Right lobe of liver (tissue), 6 donors: Measurements from ENCODE around the gene CLASRP. TPM values are rescaled to one million over a fixed set of nuclear protein-coding genes. Genes with fewer than 3 reads are reported as not detected.
A peak's percentile ranks its signal among the peaks of the same experiment; 100 is the strongest.

ENCODE experiments used
- ATAC-seq, 4 donors: fragments of 200-7000 bp; cut with Tn5 transposase; one replicate each; pipeline ENCODE4 v1.9.1; 2020; ENCODE audit warnings: mild to moderate bottlenecking in 4 of 4, moderate library complexity in 4 of 4
- DNase-seq, 3 donors: peaks; one replicate each; pipeline ENCODE4 v3.0.0-alpha.2; 2020
- H3K27ac ChIP-seq, 3 donors: fragments of 200-600 bp; one replicate each; pipeline ENCODE4 v1.8.0; 2022
- H3K27me3 ChIP-seq, 2 donors: fragments of 200-600 bp; one replicate each; pipeline ENCODE4 v1.8.0; 2022
- H3K36me3 ChIP-seq, 4 donors: fragments of 200-600 bp; sonication (generic) in 1 of 4; one replicate each; pipeline versions ENCODE4 v1.5.1 to v1.8.0; 2017 to 2022; ENCODE audit warnings: control low read depth in 1 of 4
- H3K4me1 ChIP-seq, 4 donors: fragments of 200-600 bp; sonication (generic) in 1 of 4; one replicate each; pipeline versions ENCODE4 v1.5.1 to v1.8.0; 2017 to 2022; ENCODE audit warnings: control low read depth in 1 of 4
- H3K4me3 ChIP-seq, 3 donors: fragments of 200-600 bp; one replicate each; pipeline ENCODE4 v1.8.0; 2022
- H3K9me3 ChIP-seq, 4 donors: fragments of 200-600 bp; sonication (generic) in 1 of 4; one replicate each; pipeline versions ENCODE4 v1.5.1 to v1.8.0; 2017 to 2022; ENCODE audit warnings: control low read depth in 1 of 4
- POLR2A ChIP-seq: fragments of 450-650 bp; IDR thresholded peaks from one replicate; pipeline ENCODE4 v1.6.1; 2017; ENCODE audit warnings: antibody characterized with exemption, mild to moderate bottlenecking
- WGBS: methylation state at CpG from one replicate; pipeline ENCODE4 v1.1.6; 2018; ENCODE audit warnings: low coverage, low lambda C conversion rate; ENCODE audit not compliant: insufficient coverage; ENCODE audit errors: missing lambda C conversion rate; 5-methylcytosine and 5-hydroxymethylcytosine counted together
- intact Hi-C, 2 donors: fragments of 100-400 bp; cut with DNase I; formaldehyde crosslinking; loops; one replicate each; pipeline versions ENCODE4 v1.11.2 to v1.14.1; 2022
- total RNA-seq, 6 experiments: library from RNA; depleted of rRNA in 2 of 6; stranded (reverse); fragments of >200 nt in 2 of 6; fragmentation: NEBNext Ultra II Directional in 3 of 6; extraction: Animal tissue kit (Norgen Biotek cat#: 25700) in 3 of 6; gene quantifications; one replicate each; pipeline versions ENCODE4 v1.1.0 to v1.2.4, GENCODE V29; 2016 to 2023
- TF ChIP-seq, protein P1 (sequence below), 4 donors: fragments of 200-600 bp in 3 of 4; fragments of 450-650 bp in 1 of 4; IDR thresholded peaks; one replicate each; pipeline versions ENCODE4 v1.5.1 to v1.8.0; 2016 to 2022; ENCODE audit warnings: antibody characterized with exemption in 4 of 4, mild to moderate bottlenecking in 2 of 4
- donor health status: DM: no; HTN: yes; CAD: no.
- donor health status: DM: no; HTN: no; CAD: no.
- donor health status: DM: no; HTN: no; CAD: no.
- donor health status: DM: no; HTN: yes; CAD: no.
- donor health status: DM: no; HTN: yes; CAD: no.

Gene CLASRP
- total RNA-seq, 6 experiments from 2014 or later = 30.5 to 66.8 (median 44.8) TPM

DNA sequence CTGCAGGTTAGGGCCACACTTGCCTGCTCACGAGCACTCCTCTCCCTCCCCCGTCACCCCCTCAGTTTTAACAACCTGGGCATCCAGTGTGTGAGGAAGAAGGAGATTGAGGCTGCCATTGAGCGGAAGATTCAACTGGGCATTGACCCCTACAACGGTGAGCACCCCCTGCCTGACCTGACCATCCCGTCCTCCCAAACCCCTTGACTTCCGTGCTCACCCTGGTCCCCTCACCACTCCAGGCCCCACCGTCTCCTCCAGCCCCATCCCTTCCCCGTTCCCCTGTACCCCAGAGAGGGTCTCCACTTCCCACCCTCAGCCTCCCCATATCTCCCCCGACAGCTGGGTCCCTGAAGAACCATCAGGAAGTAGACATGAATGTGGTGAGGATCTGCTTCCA is 13.6 kb upstream of the CLASRP start:
- intact Hi-C loops = no loop called here
- Histone ChIP-seq H3K27me3 (no peaks in the 10 kb centered on the region), H3K4me1 (peaks cover 0 to under 1% (median 0%) of the 10 kb centered on the region in 4 donors), H3K9me3 (no peaks in the 10 kb centered on the region), H3K36me3 (peaks cover 0 to 7% (median 0%) of the 10 kb centered on the region in 4 donors), H3K4me3 (no peak overlapping the region), H3K27ac (no peak overlapping the region)
- no peak for TF ChIP-seq POLR2A
- TF ChIP-seq, protein P1, sequence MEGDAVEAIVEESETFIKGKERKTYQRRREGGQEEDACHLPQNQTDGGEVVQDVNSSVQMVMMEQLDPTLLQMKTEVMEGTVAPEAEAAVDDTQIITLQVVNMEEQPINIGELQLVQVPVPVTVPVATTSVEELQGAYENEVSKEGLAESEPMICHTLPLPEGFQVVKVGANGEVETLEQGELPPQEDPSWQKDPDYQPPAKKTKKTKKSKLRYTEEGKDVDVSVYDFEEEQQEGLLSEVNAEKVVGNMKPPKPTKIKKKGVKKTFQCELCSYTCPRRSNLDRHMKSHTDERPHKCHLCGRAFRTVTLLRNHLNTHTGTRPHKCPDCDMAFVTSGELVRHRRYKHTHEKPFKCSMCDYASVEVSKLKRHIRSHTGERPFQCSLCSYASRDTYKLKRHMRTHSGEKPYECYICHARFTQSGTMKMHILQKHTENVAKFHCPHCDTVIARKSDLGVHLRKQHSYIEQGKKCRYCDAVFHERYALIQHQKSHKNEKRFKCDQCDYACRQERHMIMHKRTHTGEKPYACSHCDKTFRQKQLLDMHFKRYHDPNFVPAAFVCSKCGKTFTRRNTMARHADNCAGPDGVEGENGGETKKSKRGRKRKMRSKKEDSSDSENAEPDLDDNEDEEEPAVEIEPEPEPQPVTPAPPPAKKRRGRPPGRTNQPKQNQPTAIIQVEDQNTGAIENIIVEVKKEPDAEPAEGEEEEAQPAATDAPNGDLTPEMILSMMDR (IDR thresholded peaks at IDR 0.05) = no peak
- peak in 1 of 4 donors; percentile 32 for ATAC-seq
- DNase-seq = no peak
- 88% methylated on average over 3 of the region's 9 CpGs for WGBS

DNA sequence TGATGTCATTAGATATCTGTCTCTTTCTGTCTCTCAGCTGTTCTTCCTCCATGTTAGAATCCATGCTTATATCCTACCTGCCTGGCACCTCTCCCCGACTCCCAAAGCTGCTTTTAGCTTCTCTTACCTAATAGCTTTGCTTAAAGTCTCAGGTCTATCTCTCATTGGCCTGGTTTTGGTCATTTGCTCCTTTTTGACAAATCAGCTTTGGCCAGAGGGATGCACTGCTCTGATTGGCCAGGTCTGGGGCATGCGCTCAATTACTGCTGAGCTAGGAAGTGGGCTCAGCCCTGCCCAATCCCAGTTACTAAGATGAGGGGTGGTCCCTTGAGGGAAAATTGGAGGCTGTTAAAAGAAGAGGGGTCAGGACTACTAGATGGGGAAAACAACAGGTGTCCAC is 11.5 kb upstream of the CLASRP start:
- 94% methylated on average over 2 of the region's 2 CpGs for WGBS
- DNase-seq (no peak), ATAC-seq (no peak)
- Histone ChIP-seq H3K4me1 (no peaks in the 10 kb centered on the region), H3K27me3 (no peaks in the 10 kb centered on the region), H3K4me3 (no peak overlapping the region), H3K36me3 (peaks cover 0 to 7% (median 0%) of the 10 kb centered on the region in 4 donors), H3K27ac (no peak overlapping the region), H3K9me3 (no peaks in the 10 kb centered on the region)
- TF ChIP-seq, protein P1 (IDR thresholded peaks at IDR 0.05) = no peak
- no peak for TF ChIP-seq POLR2A
- intact Hi-C loops = no loop called here

DNA sequence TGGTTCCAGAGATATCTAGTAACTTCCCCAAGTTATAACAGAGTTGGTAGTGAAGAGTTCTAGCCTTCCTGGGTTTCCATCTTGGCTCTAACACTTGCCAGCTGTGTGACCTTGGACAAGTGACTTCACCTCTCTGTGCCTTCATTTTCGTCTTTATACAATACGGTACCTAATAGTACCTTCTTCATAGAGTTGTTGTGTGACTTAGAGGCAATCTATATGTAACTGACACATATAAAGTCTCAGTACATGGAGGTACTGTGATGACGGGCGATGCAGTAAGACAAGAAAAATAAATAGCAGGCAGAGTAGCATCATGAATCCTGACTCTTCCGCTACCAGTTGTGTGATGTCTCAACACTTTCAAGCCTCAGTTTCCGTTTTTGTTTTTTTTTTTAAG is 8.0 kb upstream of the CLASRP start:
- Histone ChIP-seq H3K27me3 (no peaks in the 10 kb centered on the region), H3K9me3 (no peaks in the 10 kb centered on the region), H3K36me3 (peaks cover 0 to 10% (median 0%) of the 10 kb centered on the region in 4 donors), H3K4me3 (no peak overlapping the region), H3K27ac (no peak overlapping the region), H3K4me1 (no peaks in the 10 kb centered on the region)
- WGBS = 98% methylated on average over 5 of the region's 6 CpGs
- intact Hi-C loops = no loop called here
- no peak for ATAC-seq
- TF ChIP-seq, protein P1 (IDR thresholded peaks at IDR 0.05) = no peak
- TF ChIP-seq POLR2A = no peak
- DNase-seq = no peak

DNA sequence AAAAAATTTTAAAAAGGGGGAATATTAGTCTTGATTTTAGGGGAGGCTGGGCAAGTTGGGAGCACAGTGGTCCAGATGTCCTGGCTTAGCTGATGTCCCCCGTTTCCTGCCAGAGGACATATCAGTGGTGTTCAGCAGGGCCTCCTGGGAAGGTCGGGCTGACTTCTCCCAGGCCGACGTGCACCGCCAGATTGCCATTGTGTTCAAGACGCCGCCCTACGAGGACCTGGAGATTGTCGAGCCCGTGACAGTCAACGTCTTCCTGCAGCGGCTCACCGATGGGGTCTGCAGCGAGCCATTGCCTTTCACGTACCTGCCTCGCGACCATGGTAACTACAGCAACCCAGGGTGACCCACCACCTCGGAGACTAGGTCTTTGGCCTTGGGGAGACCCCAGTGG is 6.4 kb upstream of the CLASRP start:
- no peak for DNase-seq
- no peaks in the 10 kb centered on the region for H3K4me1 ChIP-seq
- WGBS = 93% methylated on average over 3 of the region's 18 CpGs

More for the DNA sequence above, 6.4 kb upstream of the CLASRP start:
- TF ChIP-seq POLR2A = no peak
- TF ChIP-seq, protein P1 (IDR thresholded peaks at IDR 0.05) = no peak
- no peak for ATAC-seq
- intact Hi-C loops = no loop called here
- no peaks in the 10 kb centered on the region for H3K9me3 ChIP-seq
- H3K4me3 ChIP-seq = no peak overlapping the region
- no peaks in the 10 kb centered on the region for H3K27me3 ChIP-seq
- H3K36me3 ChIP-seq = peaks cover 0 to 10% (median 0%) of the 10 kb centered on the region in 4 donors
- H3K27ac ChIP-seq = no peak overlapping the region
